GM23338 (cell line): Measurements from ENCODE around the gene ZNF445. TPM values are rescaled to one million over a fixed set of nuclear protein-coding genes. Genes with fewer than 3 reads are reported as not detected.

ENCODE experiments used
- ATAC-seq: fragments of 200-7000 bp; cut with Tn5 transposase; 3 replicates; pipeline ENCODE4 v1.9.1; 2020
- DNase-seq: peaks from one replicate; pipeline ENCODE4 v3.0.0-alpha.2; 2015; ENCODE audit warnings: low spot score
- H2AFZ ChIP-seq: fragments of 200-600 bp; sonication (generic); 2 replicates; pipeline ENCODE4 v1.8.0; 2016; ENCODE audit warnings: antibody characterized with exemption, mild to moderate bottlenecking, moderate library complexity
- H3F3A ChIP-seq: fragments of 200-600 bp; sonication (generic); replicated peaks from 2 replicates; pipeline ENCODE4 v1.8.0; 2017; ENCODE audit warnings: antibody characterized with exemption, mixed run types, low read depth
- H3K27ac ChIP-seq: fragments of 200-600 bp; sonication (generic); 2 replicates; pipeline ENCODE4 v1.6.1; 2016; ENCODE audit warnings: low read depth
- H3K27me3 ChIP-seq: fragments of 200-600 bp; sonication (generic); 2 replicates; pipeline ENCODE4 v1.8.0; 2016; ENCODE audit warnings: mild to moderate bottlenecking, mixed run types, moderate library complexity; ENCODE audit not compliant: insufficient read depth
- H3K36me3 ChIP-seq: fragments of 200-600 bp; sonication (generic); 2 replicates; pipeline ENCODE4 v1.8.0; 2016; ENCODE audit warnings: mild to moderate bottlenecking; ENCODE audit not compliant: insufficient read depth
- H3K4me1 ChIP-seq: fragments of 200-600 bp; sonication (generic); 2 replicates; pipeline ENCODE4 v1.8.0; 2016; ENCODE audit warnings: mild to moderate bottlenecking, moderate library complexity; ENCODE audit not compliant: insufficient read depth
- H3K4me2 ChIP-seq: fragments of 200-600 bp; sonication (generic); 2 replicates; pipeline ENCODE4 v1.7.1; 2017; ENCODE audit warnings: mixed run types
- H3K4me3 ChIP-seq: fragments of 200-600 bp; sonication (generic); 2 replicates; pipeline ENCODE4 v1.6.1; 2016; ENCODE audit warnings: mixed run types
- H3K79me2 ChIP-seq: fragments of 200-600 bp; sonication (generic); replicated peaks from 2 replicates; pipeline ENCODE4 v1.8.0; 2017; ENCODE audit warnings: mild to moderate bottlenecking; ENCODE audit not compliant: insufficient read depth
- H3K9me2 ChIP-seq: fragments of 200-600 bp; sonication (generic); 2 replicates; pipeline ENCODE4 v1.8.0; 2017; ENCODE audit not compliant: insufficient read depth
- H4K20me1 ChIP-seq: fragments of 200-600 bp; sonication (generic); replicated peaks from 2 replicates; pipeline ENCODE4 v1.8.0; 2017; ENCODE audit warnings: mild to moderate bottlenecking; ENCODE audit not compliant: insufficient read depth
- H3K27ac Mint-ChIP-seq: 2 replicates; pipeline ENCODE4 v1.8.0; 2020; ENCODE audit warnings: inconsistent platforms, mild to moderate bottlenecking, moderate library complexity, mixed read lengths
- H3K27me3 Mint-ChIP-seq: 3 replicates; pipeline ENCODE4 v1.8.0; 2022; ENCODE audit warnings: low read depth, mild to moderate bottlenecking, moderate library complexity, mixed read lengths, inconsistent platforms; ENCODE audit not compliant: insufficient read depth, poor library complexity
- H3K36me3 Mint-ChIP-seq: 3 replicates; pipeline ENCODE4 v1.8.0; 2021; ENCODE audit warnings: low read depth, mild to moderate bottlenecking, inconsistent platforms, moderate library complexity, mixed read lengths
- H3K4me1 Mint-ChIP-seq: 3 replicates; pipeline ENCODE4 v1.8.0; 2020; ENCODE audit warnings: mild to moderate bottlenecking, inconsistent platforms, mixed read lengths
- H3K4me3 Mint-ChIP-seq: 3 replicates; pipeline ENCODE4 v1.8.0; 2021; ENCODE audit warnings: moderate library complexity, mild to moderate bottlenecking, inconsistent platforms, mixed read lengths
- H3K9me3 Mint-ChIP-seq: 3 replicates; pipeline ENCODE4 v1.8.0; 2020; ENCODE audit warnings: moderate library complexity, mild to moderate bottlenecking, inconsistent platforms, mixed read lengths
- CREB1 ChIP-seq: fragments of 250-450 bp; sonication (Bioruptor Pico); IDR thresholded peaks from 2 replicates; pipeline ENCODE4 v1.5.0; 2020; ENCODE audit warnings: low read depth, mild to moderate bottlenecking, moderate library complexity
- JUNB ChIP-seq: IDR thresholded peaks from one replicate; pipeline ENCODE4 v1.6.1; 2016; ENCODE audit warnings: antibody characterized with exemption; ENCODE audit not compliant: unreplicated experiment
- POLR2AphosphoS5 ChIP-seq: IDR thresholded peaks from 2 replicates; pipeline ENCODE4 v1.6.1; 2016; ENCODE audit warnings: antibody characterized with exemption, low read depth
- REST ChIP-seq: IDR thresholded peaks from one replicate; pipeline ENCODE4 v1.6.1; 2018; ENCODE audit warnings: antibody characterized with exemption; ENCODE audit not compliant: unreplicated experiment
- ZNF114 ChIP-seq: fragments of 250-450 bp; sonication (Bioruptor Pico); IDR thresholded peaks from 2 replicates; pipeline ENCODE4 v1.5.0; 2020; ENCODE audit warnings: mild to moderate bottlenecking, moderate library complexity
- ZNF462 ChIP-seq: fragments of 250-450 bp; sonication (Bioruptor Pico); IDR thresholded peaks from 2 replicates; pipeline ENCODE4 v1.5.0; 2020; ENCODE audit warnings: mild to moderate bottlenecking, moderate library complexity
- polyA plus RNA-seq: library from polyadenylated mRNA; unstranded; fragments of >200 nt; fragmentation: Nextera tagmentation; extraction: Ambion mirVana; gene quantifications from 2 replicates; pipeline ENCODE4 v1.2.1, GENCODE V29; 2016
- total RNA-seq: library from RNA; depleted of rRNA; stranded (reverse); fragments of >200 nt; shearing (Covaris generic); gene quantifications from 2 replicates; pipeline ENCODE4 v1.2.3, GENCODE V29; 2014

Gene ZNF445
- total and polyA plus RNA-seq, 2 experiments from 2014 or later, result 2.7 to 16.6 TPM

DNA sequence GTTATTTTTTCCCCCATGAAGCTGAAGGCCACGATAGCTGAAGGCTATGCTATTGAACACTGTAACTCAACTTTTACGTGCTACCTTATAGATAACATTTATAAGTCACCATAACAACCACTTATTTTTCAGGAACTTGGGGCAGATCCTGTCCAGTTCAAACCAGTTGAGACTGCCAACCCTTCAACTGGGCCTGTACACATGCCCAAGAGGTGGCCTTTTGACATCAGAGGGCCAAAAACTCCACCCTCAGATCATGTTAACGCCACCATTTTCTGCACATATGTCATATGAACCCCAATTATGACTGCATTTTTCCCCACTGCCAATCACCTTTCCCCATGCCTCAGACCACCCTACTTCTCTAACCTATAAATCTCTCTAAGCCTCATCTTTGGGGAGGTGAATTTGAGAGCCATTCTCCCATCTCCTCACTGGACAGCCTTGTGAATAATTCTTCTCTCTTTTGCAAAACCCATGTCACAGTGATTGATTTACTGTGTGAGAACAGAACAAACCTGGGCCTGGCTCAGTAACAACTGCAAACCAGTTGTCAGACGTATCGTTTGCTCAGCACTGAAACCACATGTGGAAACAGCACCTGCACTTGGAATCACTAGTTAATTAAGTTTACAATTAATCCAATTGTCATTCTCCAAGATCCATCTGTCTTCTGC is 42.5 kb downstream of the ZNF445 start:
- Histone ChIP-seq H3F3A (no peaks in the 10 kb centered on the region), H3K9me2 (peaks cover 8% of the 10 kb centered on the region; the same call in 1 of the 2 replicates), H3K4me1 (0 out of 2 replicates have a peak, but pooled peaks cover 7% of the 10 kb centered on the region), H3K27ac (no peak overlapping the region), H3K79me2 (no peaks in the 10 kb centered on the region), H4K20me1 (no peaks in the 10 kb centered on the region), H3K36me3 (no peaks in the 10 kb centered on the region), H2AFZ (no peak overlapping the region), H3K4me2 (no peak overlapping the region), H3K4me3 (no peak overlapping the region), H3K27me3 (no peaks in the 10 kb centered on the region)
- Mint-ChIP-seq H3K36me3 (peaks cover 8% of the 10 kb centered on the region; the same call in 2 of the 3 replicates), H3K4me1 (peaks cover 7% of the 10 kb centered on the region; the same call in 2 of the 3 replicates), H3K27ac (no peak overlapping the region), H3K4me3 (no peak overlapping the region), H3K27me3 (peaks cover 6% of the 10 kb centered on the region), H3K9me3 (no peaks in the 10 kb centered on the region)
- TF ChIP-seq REST, result no peak
- TF ChIP-seq ZNF114 (CRISPR knock-in tag), result no peak
- TF ChIP-seq JUNB, result no peak
- DNase-seq (no peak), ATAC-seq (no peak)

GRCh38 chr3:44430466-44430865 is 47.0 kb downstream of the ZNF445 start:
- no peaks in the 10 kb centered on the region for H4K20me1 ChIP-seq
- no peak overlapping the region for H2AFZ ChIP-seq
- Mint-ChIP-seq H3K27me3 (peaks cover 4% of the 10 kb centered on the region), H3K4me1 (peaks cover 5% of the 10 kb centered on the region; the same call in 1 of the 3 replicates), H3K27ac (no peak overlapping the region), H3K9me3 (no peaks in the 10 kb centered on the region), H3K36me3 (no peaks in the 10 kb centered on the region), H3K4me3 (no peak overlapping the region)
- H3K36me3 ChIP-seq, result no peaks in the 10 kb centered on the region
- no peaks in the 10 kb centered on the region for H3F3A ChIP-seq
- no peaks in the 10 kb centered on the region for H3K27me3 ChIP-seq
- H3K27ac ChIP-seq, result no peak overlapping the region
- no peaks in the 10 kb centered on the region for H3K4me1 ChIP-seq
- no peak overlapping the region for H3K4me2 ChIP-seq
- DNase-seq (no peak), ATAC-seq (no peak)
- no peak overlapping the region for H3K4me3 ChIP-seq
- H3K79me2 ChIP-seq, result no peaks in the 10 kb centered on the region
- TF ChIP-seq ZNF462 (no peak), CREB1 (CRISPR knock-in tag) (no peak), POLR2AphosphoS5 (no peak)
- no peaks in the 10 kb centered on the region for H3K9me2 ChIP-seq
